Stomach (tissue), 9 donors: ENCODE data around the gene RNF113B. TPM values are rescaled to one million over a fixed set of nuclear protein-coding genes. Genes with fewer than 3 reads are reported as not detected.

ENCODE experiments used
- DNase-seq, 2 donors: peaks; one replicate each; pipeline versions ENCODE4 v3.0.0 to v3.0.0-alpha.2; 2013 to 2019
- H3K27ac ChIP-seq, 5 donors: fragments of 200-600 bp in 4 of 5; sonication (generic) in 4 of 5; one replicate each; pipeline ENCODE4 v1.5.1; 2013 to 2019; ENCODE audit warnings: mild to moderate bottlenecking in 1 of 5, moderate library complexity in 1 of 5
- H3K27me3 ChIP-seq, 3 donors: fragments of 200-600 bp; sonication (generic); one replicate each; pipeline ENCODE4 v1.5.1; 2017 to 2019; ENCODE audit warnings: mixed run types in 1 of 3
- H3K36me3 ChIP-seq, 4 donors: fragments of 200-600 bp; sonication (generic); 1 replicate in 3 of 4; 2 replicates in 1 of 4; pipeline ENCODE4 v1.5.1; 2016 to 2019
- H3K4me1 ChIP-seq, 4 donors: fragments of 200-600 bp; sonication (generic); one replicate each; pipeline ENCODE4 v1.5.1; 2016 to 2019
- H3K4me3 ChIP-seq, 4 donors: fragments of 200-600 bp; sonication (generic) in 3 of 4; one replicate each; pipeline ENCODE4 v1.5.1; 2016 to 2019; ENCODE audit warnings: mild to moderate bottlenecking in 1 of 4
- H3K9me3 ChIP-seq, 4 donors: fragments of 200-600 bp; sonication (generic); one replicate each; pipeline ENCODE4 v1.5.1; 2016 to 2019
- CTCF ChIP-seq, 7 experiments: fragments of 450-650 bp in 4 of 7; fragments of 200-600 bp in 3 of 7; sonication (generic) in 3 of 7; IDR thresholded peaks; one replicate each; pipeline ENCODE4 v1.5.1; 2016 to 2019; ENCODE audit warnings: antibody characterized with exemption in 7 of 7, control low read depth in 2 of 7, mild to moderate bottlenecking in 1 of 7
- EP300 ChIP-seq: sonication (generic); formaldehyde crosslinking; IDR thresholded peaks from one replicate; pipeline ENCODE4 v1.6.1; 2017; ENCODE audit warnings: antibody characterized with exemption
- POLR2A ChIP-seq, 4 donors: fragments of 450-650 bp; IDR thresholded peaks; one replicate each; pipeline ENCODE4 v1.6.1; 2016; ENCODE audit warnings: antibody characterized with exemption in 4 of 4, control low read depth in 2 of 4, mild to moderate bottlenecking in 1 of 4, moderate library complexity in 1 of 4
- POLR2AphosphoS5 ChIP-seq, 3 donors: sonication (generic); formaldehyde crosslinking; IDR thresholded peaks; one replicate each; pipeline ENCODE4 v1.6.1; 2016; ENCODE audit warnings: antibody characterized with exemption in 3 of 3
- WGBS, 5 donors: extraction: QIAGEN DNeasy Blood & Tissue Kit in 3 of 5; methylation state at CpG; one replicate each; pipeline versions ENCODE4 v1.1.5 to v1.1.7; 2013 to 2018; 5-methylcytosine and 5-hydroxymethylcytosine counted together
- intact Hi-C: fragments of 100-400 bp; cut with DNase I; formaldehyde crosslinking; loops from one replicate; pipeline ENCODE4 v1.15.1; 2023; ENCODE audit warnings: low total_unique reads
- polyA plus RNA-seq, 3 donors: library from polyadenylated mRNA; stranded (reverse); fragments of 200-250 nt; gene quantifications; one replicate each; pipeline ENCODE4 v1.2.3, GENCODE V29; 2013
- small RNA-seq, 4 donors: library from RNA; depleted of rRNA; stranded (forward); fragments of <200 nt; gene quantifications; one replicate each; pipeline ENCODE3, GENCODE V24; 2016
- total RNA-seq, 5 donors: library from RNA; depleted of rRNA; stranded (reverse); fragments of >200 nt; gene quantifications; one replicate each; pipeline versions ENCODE4 v1.1.0 to v1.2.3, GENCODE V29; 2014 to 2016
- donor health status: healthy with polysubstance abuse.
- donor health status: Bipolar disorder and iron deficiency.
- donor health status: healthy.

The RNF113B gene
- total and polyA plus RNA-seq, 8 donors, result not detected

GRCh38 chr13:98141091-98141490 lies 36.0 kb downstream of the RNF113B start:
- Histone ChIP-seq H3K27me3 (peaks cover 0 to 26% (median 0%) of the 10 kb centered on the region in 3 donors), H3K9me3 (no peaks in the 10 kb centered on the region), H3K4me1 (peaks cover 20 to 33% (median 27%) of the 10 kb centered on the region in 4 donors), H3K27ac (no peak overlapping the region), H3K36me3 (no peaks in the 10 kb centered on the region), H3K4me3 (no peak overlapping the region)
- TF ChIP-seq POLR2A (IDR thresholded peaks at IDR 0.05) (no peak), POLR2AphosphoS5 (IDR thresholded peaks at IDR 0.05) (no peak), EP300 (no peak), CTCF (IDR thresholded peaks at IDR 0.05) (no peak)
- no peak for DNase-seq
- 90 to 95% (median 93%) methylated on average over 7 of the region's 7 CpGs for WGBS, 5 donors
- intact Hi-C loops, result no loop called here

- H3K9me3 ChIP-seq, result no peaks in the 10 kb centered on the region
- TF ChIP-seq POLR2A (IDR thresholded peaks at IDR 0.05) (no peak), EP300 (no peak), CTCF (IDR thresholded peaks at IDR 0.05) (no peak), POLR2AphosphoS5 (IDR thresholded peaks at IDR 0.05) (no peak)
- H3K27me3 ChIP-seq, result no peaks in the 10 kb centered on the region
- 93 to 97% (median 96%) methylated on average over 1 of the region's 1 CpG for WGBS, 5 donors
- H3K4me3 ChIP-seq, result no peak overlapping the region
- H3K4me1 ChIP-seq, result no peaks in the 10 kb centered on the region
- no peaks in the 10 kb centered on the region for H3K36me3 ChIP-seq
- H3K27ac ChIP-seq, result no peak overlapping the region
- intact Hi-C loops, result no loop called here
- DNase-seq, result no peak
Observed at GRCh38 chr13:98134901-98135300, 42.2 kb downstream of the RNF113B start.

GRCh38 chr13:98133946-98134345 lies 43.1 kb downstream of the RNF113B start:
- intact Hi-C loops, result no loop called here
- Histone ChIP-seq H3K27me3 (no peaks in the 10 kb centered on the region), H3K4me3 (no peak overlapping the region), H3K9me3 (no peaks in the 10 kb centered on the region), H3K27ac (no peak overlapping the region), H3K4me1 (no peaks in the 10 kb centered on the region), H3K36me3 (no peaks in the 10 kb centered on the region)
- TF ChIP-seq EP300 (no peak), CTCF (IDR thresholded peaks at IDR 0.05) (no peak), POLR2AphosphoS5 (IDR thresholded peaks at IDR 0.05) (no peak), POLR2A (IDR thresholded peaks at IDR 0.05) (no peak)
- 58 to 77% (median 73%) methylated on average over 3 of the region's 3 CpGs for WGBS, 5 donors
- no peak for DNase-seq

- no peak for DNase-seq
- Histone ChIP-seq H3K27me3 (no peaks in the 10 kb centered on the region), H3K27ac (no peak overlapping the region), H3K36me3 (no peaks in the 10 kb centered on the region), H3K9me3 (no peaks in the 10 kb centered on the region), H3K4me3 (no peak overlapping the region), H3K4me1 (no peaks in the 10 kb centered on the region)
- TF ChIP-seq CTCF (IDR thresholded peaks at IDR 0.05) (no peak), POLR2AphosphoS5 (IDR thresholded peaks at IDR 0.05) (no peak), EP300 (no peak)
- 84 to 95% (median 91%) methylated on average over 5 of the region's 5 CpGs for WGBS, 5 donors
- intact Hi-C loops, result no loop called here
Observed at GRCh38 chr13:98129059-98129746, 47.9 kb downstream of the RNF113B start.

Small RNAs within 50 kb of the gene (small RNA-seq; reads per million reads assigned to genes)
- gene MIR3170, result 0 reads per million in 4 donors

Other genes starting within 250 kb of the RNF113B start
- gene IPO5, start 223.6 kb downstream of the RNF113B start, total RNA-seq, result 100 to 1,000 TPM in 3 of 5 donors, 10 to 100 TPM in 2; 44.9 to 236 (median 102) TPM
- gene IPO5, start 223.6 kb downstream of the RNF113B start, polyA plus RNA-seq, result 10 to 100 TPM; 24.7 to 41.5 (median 25.2) TPM
- gene FARP1, start 34.2 kb downstream of the RNF113B start, total RNA-seq, result 100 to 1,000 TPM in 3 of 5 donors, 10 to 100 TPM in 2; 58.3 to 319 (median 127) TPM
- gene FARP1, start 34.2 kb downstream of the RNF113B start, polyA plus RNA-seq, result 10 to 100 TPM; 11.6 to 24.1 (median 16.0) TPM